Nephron progenitor cell (in vitro differentiated cells): ENCODE data around the gene FBXL7.

ENCODE experiments used
- DNase-seq: peaks from one replicate; pipeline ENCODE4 v3.0.0; 2021
- H3K27ac Mint-ChIP-seq: 2 replicates; pipeline ENCODE4 v1.8.0; 2021; ENCODE audit warnings: mild to moderate bottlenecking, moderate library complexity, mixed read lengths
- H3K27me3 Mint-ChIP-seq: 2 replicates; pipeline ENCODE4 v1.8.0; 2021; ENCODE audit warnings: mild to moderate bottlenecking, low read depth, mixed read lengths; ENCODE audit not compliant: poor library complexity
- H3K36me3 Mint-ChIP-seq: 2 replicates; pipeline ENCODE4 v1.8.0; 2021; ENCODE audit warnings: low read depth, mixed read lengths
- H3K4me1 Mint-ChIP-seq: 2 replicates; pipeline ENCODE4 v1.8.0; 2021; ENCODE audit warnings: mixed read lengths
- H3K4me3 Mint-ChIP-seq: 2 replicates; pipeline ENCODE4 v1.8.0; 2021; ENCODE audit warnings: mild to moderate bottlenecking, moderate library complexity, mixed read lengths
- H3K9me3 Mint-ChIP-seq: 2 replicates; pipeline ENCODE4 v1.8.0; 2021; ENCODE audit warnings: mild to moderate bottlenecking, moderate library complexity, mixed read lengths
- CTCF ChIP-seq: fragments of 200-600 bp; sonication (generic); IDR thresholded peaks from 2 replicates; pipeline ENCODE4 v1.5.0; 2021; ENCODE audit warnings: antibody characterized with exemption

FBXL7 gene

GRCh38 chr5:15901151-15901550 lies 401.2 kb downstream of the FBXL7 start:
- H3K27ac Mint-ChIP-seq: no peak overlapping the region
- no peak overlapping the region for H3K4me3 Mint-ChIP-seq
- peaks cover 4% of the 10 kb centered on the region for H3K4me1 Mint-ChIP-seq
- no peak for TF ChIP-seq CTCF
- H3K36me3 Mint-ChIP-seq: no peaks in the 10 kb centered on the region
- no peak for DNase-seq
- no peaks in the 10 kb centered on the region for H3K9me3 Mint-ChIP-seq
- H3K27me3 Mint-ChIP-seq: no peaks in the 10 kb centered on the region

GRCh38 chr5:15902066-15902465 lies 402.1 kb downstream of the FBXL7 start:
- no peak for DNase-seq
- Mint-ChIP-seq H3K27ac (no peak overlapping the region), H3K9me3 (no peaks in the 10 kb centered on the region), H3K4me3 (no peak overlapping the region), H3K36me3 (no peaks in the 10 kb centered on the region), H3K4me1 (peaks cover 4% of the 10 kb centered on the region), H3K27me3 (no peaks in the 10 kb centered on the region)
- TF ChIP-seq CTCF: no peak

GRCh38 chr5:15904899-15905830 lies 405.2 kb downstream of the FBXL7 start:
- Mint-ChIP-seq H3K9me3 (no peaks in the 10 kb centered on the region), H3K4me1 (peaks cover 4% of the 10 kb centered on the region), H3K36me3 (no peaks in the 10 kb centered on the region), H3K27ac (no peak overlapping the region), H3K27me3 (no peaks in the 10 kb centered on the region), H3K4me3 (no peak overlapping the region)
- no peak for DNase-seq
- TF ChIP-seq CTCF: no peak

GRCh38 chr5:15914638-15915037 lies 414.7 kb downstream of the FBXL7 start:
- Mint-ChIP-seq H3K9me3 (peaks cover 7% of the 10 kb centered on the region), H3K4me3 (no peak overlapping the region), H3K4me1 (no peaks in the 10 kb centered on the region), H3K36me3 (no peaks in the 10 kb centered on the region), H3K27ac (no peak overlapping the region), H3K27me3 (no peaks in the 10 kb centered on the region)
- TF ChIP-seq CTCF: no peak
- no peak for DNase-seq

- H3K27me3 Mint-ChIP-seq: peaks cover 3% of the 10 kb centered on the region
- no peak overlapping the region for H3K27ac Mint-ChIP-seq
- no peak overlapping the region for H3K4me3 Mint-ChIP-seq
- no peaks in the 10 kb centered on the region for H3K9me3 Mint-ChIP-seq
- no peak for TF ChIP-seq CTCF
- H3K36me3 Mint-ChIP-seq: no peaks in the 10 kb centered on the region
- H3K4me1 Mint-ChIP-seq: peaks cover 11% of the 10 kb centered on the region
- no peak for DNase-seq
These were observed 426.6 kb downstream of the FBXL7 start for GRCh38 chr5:15926586-15926985.
